Measurements from ENCODE around the gene CHIT1.

CHIT1 gene

DNA sequence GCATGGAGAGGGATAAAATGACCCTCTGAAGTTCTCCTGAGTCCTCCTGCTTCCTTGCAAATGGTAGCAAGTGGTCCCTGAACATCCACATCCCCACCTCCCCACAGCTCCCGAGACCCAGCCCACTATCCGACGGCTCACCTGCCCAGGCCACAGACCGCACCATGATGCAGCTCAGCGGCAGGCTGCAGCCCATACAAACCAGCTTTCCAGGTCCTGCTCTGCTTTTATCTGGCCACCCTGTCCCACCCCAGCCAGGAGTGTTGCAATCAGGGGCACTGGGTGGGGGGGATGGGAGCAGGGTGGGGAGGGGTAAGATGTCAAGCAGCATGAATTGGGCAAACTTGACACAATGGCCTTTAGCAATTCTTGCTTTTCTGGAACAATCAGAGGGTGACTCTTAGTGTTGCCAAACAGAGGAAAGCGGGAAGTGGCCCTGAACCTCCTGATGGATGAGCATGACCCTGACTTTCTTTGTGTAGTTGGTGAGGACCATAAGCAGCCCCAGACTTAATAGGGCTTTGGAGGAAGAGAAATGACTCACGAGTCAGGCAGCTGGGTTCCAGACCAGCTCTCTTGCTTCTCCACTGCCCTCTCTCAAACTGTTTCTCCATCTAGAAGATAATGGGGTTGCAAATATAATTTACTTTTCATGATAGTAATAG lies at the start of gene CHIT1:
CHIT1 (minus strand) TSS at position 203 of the 665 bp plus-strand sequence; CDS start at position 166, 37 bp downstream.
- TF ChIP-seq, protein P1, sequence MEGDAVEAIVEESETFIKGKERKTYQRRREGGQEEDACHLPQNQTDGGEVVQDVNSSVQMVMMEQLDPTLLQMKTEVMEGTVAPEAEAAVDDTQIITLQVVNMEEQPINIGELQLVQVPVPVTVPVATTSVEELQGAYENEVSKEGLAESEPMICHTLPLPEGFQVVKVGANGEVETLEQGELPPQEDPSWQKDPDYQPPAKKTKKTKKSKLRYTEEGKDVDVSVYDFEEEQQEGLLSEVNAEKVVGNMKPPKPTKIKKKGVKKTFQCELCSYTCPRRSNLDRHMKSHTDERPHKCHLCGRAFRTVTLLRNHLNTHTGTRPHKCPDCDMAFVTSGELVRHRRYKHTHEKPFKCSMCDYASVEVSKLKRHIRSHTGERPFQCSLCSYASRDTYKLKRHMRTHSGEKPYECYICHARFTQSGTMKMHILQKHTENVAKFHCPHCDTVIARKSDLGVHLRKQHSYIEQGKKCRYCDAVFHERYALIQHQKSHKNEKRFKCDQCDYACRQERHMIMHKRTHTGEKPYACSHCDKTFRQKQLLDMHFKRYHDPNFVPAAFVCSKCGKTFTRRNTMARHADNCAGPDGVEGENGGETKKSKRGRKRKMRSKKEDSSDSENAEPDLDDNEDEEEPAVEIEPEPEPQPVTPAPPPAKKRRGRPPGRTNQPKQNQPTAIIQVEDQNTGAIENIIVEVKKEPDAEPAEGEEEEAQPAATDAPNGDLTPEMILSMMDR (IDR thresholded peaks at IDR 0.05): no peak

DNA sequence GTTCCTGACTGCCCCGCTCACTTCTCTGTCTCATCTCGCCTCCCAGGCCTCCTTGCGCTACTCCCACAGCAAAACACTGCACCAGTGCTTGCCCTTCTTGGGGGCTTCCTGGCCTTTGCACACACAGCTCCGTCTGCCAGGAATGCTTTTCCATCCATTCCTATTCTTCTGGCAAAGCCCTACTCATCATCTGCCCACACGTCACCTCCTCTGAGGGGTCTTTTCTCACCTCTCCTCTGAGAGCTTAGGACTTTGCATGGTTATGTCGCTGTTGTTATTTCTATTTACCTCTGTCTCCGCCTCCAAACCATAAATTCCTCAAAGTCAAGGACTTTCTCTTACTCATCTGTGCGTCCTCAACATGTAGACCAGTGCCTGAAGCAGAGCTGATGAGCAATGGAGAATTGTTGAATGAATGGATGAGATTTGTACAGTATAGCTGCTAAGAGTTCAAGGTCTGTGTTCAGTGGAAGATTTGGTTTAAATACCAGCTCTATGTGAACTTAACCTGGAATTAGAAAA lies 49.5 kb upstream of the CHIT1 start:
- TF ChIP-seq, protein P1 (IDR thresholded peaks at IDR 0.05): no peak

DNA sequence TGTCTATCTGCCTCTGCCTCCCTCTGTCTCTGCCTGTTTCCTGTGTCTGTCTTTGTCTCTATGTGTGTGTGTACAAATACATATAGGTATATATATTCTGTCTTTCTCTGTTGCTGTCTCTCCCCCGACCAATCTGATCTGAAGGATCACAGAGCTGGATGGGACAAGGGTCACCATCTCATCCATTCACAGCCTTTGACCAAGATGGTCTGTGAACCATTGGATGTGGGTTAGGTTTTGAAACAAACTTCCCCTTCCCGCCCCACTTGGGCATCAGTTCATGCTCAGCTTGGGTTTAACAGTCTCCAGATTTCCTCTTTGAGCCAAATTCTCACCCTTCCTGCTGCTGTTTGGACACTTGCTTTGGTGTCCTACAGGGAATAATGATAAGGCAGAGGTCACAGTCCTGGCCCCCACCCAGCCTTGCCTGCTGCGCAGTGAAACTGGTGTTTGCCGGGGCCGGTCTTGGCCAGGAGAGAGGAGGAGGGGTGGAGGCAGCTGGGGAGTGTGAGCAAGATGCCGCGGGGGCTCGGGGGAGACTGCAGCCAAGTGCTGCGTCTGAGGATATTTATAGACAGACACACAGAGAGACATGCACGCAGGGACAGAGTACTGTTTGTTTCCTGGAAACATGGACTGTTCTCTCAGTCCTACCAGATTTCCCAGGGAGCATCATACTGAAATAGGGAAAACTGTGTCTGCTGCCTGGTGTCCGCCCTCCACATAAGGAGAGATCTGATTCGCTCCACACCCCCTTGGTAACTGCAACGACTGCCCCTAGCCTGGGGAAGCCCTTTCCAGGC lies 48.8 kb upstream of the CHIT1 start:
- TF ChIP-seq, protein P1 (IDR thresholded peaks at IDR 0.05): no peak

DNA sequence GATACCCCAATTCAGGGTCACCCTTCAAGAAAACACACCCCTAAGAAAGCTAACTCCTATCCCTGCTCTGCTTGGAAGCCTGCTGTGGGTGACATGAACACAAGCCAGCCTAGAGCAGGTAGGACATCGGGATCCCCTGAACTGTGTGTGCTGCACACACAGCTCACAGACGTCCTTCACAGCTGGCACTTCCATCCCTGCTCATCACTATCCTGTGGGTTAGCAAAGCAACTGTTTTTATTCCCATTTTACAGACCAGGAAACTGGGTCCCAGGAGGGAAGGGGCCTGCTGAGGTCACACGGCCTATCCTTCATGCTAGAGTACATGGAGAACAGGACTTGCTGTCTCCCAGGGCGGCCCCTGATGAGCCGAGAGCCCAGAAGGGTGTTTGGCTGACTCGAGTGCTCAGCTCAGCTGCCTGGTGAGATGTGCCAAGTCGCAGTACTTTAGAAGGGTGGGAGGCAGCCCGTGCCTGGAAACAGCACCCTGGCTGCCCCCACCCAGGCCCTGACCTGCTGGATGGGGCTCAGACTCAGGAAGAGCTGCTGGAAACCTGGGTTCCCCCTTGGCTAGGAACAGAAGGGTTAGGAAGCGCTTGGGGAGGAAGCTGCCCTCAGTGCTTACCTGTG lies 47.6 kb upstream of the CHIT1 start:
- TF ChIP-seq, protein P1 (IDR thresholded peaks at IDR 0.05): no peak

DNA sequence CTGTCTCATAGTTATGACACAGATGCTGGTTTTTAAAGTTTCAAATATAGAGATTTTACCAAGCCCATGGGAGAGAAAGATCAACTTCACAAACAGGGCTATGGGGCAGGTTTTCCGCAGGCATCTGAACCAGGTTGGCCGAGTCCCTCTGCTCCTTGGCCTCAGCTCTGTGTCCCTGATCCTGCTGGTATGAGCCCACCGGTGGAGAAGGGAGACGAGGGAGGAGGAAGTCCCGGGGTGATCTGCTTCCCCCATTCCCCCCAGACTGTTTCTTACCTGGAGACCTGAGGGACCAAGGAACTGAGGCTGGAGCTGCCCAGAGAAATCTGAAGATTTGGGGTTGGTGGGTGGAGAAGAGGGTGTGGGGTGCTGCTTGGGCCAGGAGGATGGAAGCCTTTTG lies 46.9 kb upstream of the CHIT1 start:
- TF ChIP-seq, protein P1 (IDR thresholded peaks at IDR 0.05): no peak

DNA sequence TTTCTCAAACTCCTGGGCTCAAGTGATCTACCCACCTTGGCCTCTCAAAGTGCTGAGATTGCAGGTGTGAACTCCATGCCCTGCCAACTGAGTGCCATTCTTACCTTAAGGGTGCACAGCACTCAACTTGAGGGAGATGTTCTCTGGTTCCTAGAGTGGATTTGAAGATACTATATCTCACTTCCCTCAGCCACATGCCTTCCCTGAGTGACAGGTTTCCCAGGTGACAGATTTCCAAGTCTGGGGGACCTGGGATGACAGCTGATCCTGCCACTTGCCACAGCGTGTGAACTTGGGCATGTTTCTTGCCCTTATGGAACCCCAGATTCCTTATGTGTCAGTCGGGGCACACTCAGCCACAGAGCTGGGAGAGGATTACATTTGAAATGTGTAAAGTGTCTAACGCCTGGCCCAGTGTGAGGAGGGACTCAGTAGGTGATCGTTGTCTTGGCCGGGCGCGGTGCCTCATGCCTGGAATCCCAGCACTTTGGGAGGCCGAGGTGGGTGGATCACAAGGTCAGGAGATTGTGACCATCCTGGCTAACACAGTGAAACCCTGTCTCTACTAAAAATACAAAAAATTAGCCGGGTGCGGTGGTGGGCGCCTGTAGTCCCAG lies 46.3 kb upstream of the CHIT1 start:
- TF ChIP-seq, protein P1 (IDR thresholded peaks at IDR 0.05): no peak

All from LNCAP (cell line).